Right renal pelvis (tissue), 4 donors: ENCODE measurements around the gene FGFBP1. TPM values are rescaled to one million over a fixed set of nuclear protein-coding genes. Genes with fewer than 3 reads are reported as not detected.

Experiments
- DNase-seq, 4 donors: peaks; one replicate each; pipeline ENCODE4 v3.0.0-alpha.2; 2013; ENCODE audit warnings: low read depth in 4 of 4, low spot score in 3 of 4, missing footprints in 1 of 4
- polyA plus RNA-seq, 4 donors: library from polyadenylated mRNA; unstranded; fragments of 120-200 nt; gene quantifications; one replicate each; pipeline ENCODE4 v1.2.1, GENCODE V29; 2013; ENCODE audit not compliant: insufficient read length in 4 of 4

The FGFBP1 gene
- polyA plus RNA-seq, 4 donors = 0.12 to 0.33 (median 0.20) TPM

DNA sequence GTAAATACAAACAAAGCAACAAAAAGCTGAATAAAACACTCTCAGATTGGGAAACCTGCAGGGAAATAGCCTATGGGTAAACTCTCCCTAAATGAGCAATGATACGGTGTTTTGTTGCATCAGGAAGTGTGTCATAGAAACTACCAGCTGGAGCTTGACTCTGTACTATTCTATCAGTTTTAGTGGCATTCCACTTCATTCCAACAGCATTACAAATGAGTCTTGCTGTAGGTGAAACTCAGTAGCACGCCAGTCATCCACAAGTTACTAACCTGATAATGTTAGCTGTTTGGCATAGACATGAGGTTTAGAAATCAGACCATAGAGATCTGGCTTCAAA, 24.9 kb downstream of the FGFBP1 start:
- no peak for DNase-seq

DNA sequence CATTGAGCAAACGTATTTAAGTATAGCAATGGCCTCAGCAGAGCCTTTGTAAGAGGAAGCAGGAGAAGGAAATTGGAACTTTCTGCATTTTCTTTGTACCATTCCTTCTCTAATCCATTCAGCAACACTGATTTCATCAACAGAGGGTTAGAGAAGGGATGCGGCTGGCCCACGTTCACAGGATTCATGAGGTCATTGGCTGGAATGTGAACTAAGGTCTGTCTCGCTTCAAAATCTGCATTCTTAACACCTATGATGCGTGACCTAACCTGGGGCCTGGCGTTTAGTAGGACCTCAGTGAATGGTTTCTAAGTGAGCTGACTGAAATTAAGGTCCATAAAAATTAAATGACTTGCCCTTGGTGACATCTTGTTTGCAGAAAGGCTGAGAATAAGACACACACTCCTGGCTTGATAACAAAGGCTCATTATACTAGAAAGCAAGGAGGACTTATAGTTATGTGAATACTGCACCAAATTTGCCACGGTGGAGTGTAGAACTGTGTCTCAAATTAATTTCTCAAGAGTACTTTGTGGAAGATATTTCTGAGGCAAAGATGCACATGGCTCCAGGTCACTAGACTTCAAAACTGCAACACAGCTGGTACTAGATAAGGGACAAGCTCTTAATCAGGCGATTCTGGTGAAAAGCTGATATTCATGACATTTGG, 25.4 kb downstream of the FGFBP1 start:
- no peak for DNase-seq

DNA sequence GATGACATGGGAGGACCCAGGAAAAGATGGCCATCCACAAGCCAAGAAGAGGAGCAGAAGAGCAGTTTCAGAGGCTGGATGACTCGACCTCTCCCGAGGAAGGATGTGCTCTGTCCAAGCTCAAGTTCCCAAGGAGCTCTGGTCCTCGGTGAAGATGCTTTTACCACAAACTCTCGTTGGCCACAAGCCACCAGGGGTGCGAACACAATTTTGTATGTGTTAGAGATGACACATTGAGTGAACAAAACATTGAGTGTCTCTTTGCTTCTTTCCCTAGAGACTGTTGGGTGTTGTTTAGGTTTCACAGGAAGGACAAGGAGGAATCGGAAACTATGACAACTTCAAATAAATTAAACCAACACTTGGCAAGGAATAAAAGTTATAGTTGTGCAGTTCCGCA, 26.3 kb downstream of the FGFBP1 start:
- DNase-seq = no peak

DNA sequence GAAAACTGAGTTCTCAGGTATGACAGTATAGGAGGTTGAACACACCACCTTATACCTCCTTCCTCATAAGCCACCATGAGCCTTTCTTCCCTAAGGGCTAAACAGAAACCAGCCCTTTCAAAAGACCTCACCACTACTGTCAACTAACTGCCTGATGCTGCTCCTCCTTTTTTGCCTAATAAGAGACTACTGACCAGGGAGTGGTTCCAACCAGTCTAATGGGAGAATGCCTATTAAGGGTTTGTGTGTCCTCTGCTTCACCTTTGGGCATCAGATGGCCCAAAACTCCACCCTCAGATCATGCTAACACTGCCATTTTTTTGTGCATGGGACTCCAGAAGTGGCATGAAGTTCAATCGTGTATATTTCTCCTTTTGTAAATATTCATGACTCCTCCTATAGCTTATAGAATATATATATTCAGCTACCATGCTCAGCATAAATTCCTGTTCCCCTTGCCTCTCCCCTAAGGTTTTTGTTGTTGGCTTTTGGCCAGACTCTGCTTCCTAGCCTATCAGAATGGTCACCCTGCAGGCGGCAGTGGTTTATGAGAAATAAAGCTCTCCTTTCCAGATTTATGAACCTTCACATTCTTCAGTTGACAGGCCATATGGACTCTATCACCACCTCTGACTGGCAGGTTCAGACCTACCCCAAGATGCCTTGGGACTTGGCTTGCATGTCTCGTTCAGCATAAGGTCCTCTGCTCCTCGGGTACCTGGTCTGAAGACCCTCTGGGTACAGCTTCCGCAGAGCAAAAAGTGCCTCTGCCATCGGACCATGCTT, 28.2 kb downstream of the FGFBP1 start:
- no peak for DNase-seq

DNA sequence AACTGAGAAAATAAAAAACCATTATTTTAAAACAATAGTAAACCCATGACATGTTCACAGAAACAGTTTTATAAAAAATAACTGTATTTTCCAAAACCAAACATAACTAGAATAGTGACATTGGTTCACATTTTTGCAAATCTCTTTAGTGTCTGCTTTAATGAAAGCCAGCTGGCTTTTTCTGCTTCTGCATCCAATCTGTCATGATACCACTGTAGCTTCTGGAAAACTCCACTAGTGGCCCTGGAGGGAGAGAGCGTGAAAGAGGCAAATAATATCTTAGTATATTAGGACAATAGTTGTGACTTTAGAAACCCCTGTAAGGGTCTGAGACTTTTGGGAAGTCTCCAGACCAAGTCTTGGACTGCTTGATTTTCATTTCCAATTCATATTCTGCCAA, 31.1 kb downstream of the FGFBP1 start:
- no peak for DNase-seq

DNA sequence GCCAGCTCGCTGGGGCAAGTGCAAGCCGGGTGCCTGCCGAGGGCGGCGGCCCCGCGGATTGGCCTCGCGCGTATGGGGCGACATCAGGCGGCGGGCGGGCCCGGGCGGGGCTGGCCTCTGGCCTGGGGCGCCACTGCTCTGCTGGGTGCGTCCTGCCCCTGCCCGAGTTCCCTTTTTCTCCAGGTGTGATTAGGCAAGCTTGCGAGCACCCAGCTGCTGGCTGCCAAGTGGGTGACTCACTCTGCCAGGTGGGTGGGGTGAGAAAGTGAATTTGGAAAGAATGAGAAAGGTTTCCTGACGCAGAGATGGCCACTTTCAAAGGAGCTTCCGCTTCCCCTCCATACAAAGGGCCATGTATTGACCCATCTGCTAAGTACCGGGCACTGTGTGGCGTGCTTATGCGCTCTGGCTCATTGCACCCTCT, 32.5 kb downstream of the FGFBP1 start:
- DNase-seq = no peak

DNA sequence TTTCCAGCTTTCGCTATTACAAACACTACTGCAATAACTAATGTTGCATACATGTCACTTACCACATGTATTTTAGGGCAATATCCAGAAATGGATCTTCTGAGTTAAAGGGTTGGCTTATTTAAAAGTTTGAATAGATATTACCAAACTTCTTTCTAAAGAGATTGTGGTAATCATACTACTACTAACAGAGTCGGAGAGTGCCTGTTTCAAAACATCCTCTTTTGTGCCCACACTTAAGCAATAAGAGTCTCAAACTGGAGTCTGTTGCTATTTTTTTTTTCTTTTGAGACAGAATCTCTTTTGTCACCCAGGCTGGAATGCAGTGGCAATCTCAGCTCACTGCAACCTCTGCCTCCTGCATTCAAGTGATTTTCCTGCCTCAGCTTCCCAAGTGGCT, 35.8 kb downstream of the FGFBP1 start:
- no peak for DNase-seq

DNA sequence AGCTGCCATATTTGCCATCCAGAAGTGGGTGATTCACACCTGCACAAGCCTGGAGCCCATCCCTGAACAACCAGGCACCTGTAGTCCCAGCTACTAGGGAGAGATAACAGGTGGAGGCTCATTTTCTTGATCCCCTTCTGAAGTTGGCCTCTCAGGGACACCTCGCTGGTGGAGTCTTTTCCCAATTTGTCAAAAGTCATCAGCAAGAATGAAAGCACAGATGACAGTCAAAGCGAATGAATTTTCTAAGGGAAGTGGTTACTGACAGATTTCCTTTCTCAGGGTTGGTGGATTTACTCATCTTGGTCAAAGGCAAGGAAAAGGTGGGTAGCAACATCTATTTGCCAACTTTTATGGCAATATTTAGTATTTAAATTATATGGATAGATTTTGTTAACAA, 36.5 kb downstream of the FGFBP1 start:
- DNase-seq = no peak

DNA sequence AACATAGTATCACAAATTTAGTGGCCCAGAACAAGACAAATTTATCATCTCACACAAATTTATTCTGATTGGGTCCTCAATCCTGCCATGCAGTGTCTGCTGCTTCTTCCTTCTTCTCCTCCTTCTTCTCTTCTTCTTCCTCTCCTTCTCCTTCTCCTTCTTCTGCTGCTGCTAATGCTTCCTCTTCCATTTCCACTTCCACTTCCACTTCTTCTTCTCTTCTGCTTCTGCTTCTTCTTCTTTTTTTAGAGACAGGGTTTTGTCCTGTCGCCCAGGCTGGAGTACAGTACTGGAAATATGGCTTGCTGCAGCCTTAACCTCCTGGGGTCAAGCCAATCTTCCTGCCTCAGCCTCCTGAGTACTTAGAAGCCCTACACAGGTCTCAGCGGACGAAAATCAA, 37.5 kb downstream of the FGFBP1 start:
- DNase-seq = no peak

DNA sequence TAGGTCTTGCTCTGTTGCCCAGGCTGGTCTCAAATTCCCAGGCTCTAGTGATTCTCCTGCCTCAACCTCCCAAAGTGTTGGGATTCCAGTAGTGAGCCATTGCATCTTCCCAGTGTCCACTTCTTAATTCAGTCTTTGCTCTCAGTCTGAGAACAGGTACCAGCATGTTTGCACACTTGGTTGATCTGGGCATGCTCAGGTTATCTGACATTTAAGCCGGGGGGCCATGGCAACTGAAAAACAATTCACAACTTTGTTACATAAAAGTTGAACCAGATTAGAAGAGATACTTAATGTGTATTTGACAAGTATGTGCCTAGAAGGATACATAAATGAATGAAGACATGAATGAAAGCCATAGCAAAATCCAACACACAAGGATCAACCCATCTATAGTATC, 39.0 kb downstream of the FGFBP1 start:
- no peak for DNase-seq

DNA sequence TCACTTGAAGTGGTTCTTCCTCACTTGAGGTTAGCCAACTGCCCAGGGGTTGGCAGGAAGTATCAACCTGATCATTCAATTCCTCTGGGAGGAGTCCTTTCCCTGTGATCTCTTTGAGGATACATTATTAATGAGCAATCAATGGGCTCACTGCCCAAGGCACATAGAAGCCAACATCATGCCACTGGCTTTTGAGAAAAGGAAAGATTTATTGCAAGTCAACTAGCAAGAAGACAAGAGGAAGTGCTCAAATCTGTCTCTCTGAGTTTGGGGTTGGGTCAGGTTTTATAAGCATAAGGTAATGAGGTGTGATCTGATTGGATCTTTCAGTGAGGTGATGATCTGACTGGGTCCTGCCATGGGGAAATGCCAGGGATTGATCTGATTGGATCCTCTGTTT, 39.6 kb downstream of the FGFBP1 start:
- DNase-seq = no peak

DNA sequence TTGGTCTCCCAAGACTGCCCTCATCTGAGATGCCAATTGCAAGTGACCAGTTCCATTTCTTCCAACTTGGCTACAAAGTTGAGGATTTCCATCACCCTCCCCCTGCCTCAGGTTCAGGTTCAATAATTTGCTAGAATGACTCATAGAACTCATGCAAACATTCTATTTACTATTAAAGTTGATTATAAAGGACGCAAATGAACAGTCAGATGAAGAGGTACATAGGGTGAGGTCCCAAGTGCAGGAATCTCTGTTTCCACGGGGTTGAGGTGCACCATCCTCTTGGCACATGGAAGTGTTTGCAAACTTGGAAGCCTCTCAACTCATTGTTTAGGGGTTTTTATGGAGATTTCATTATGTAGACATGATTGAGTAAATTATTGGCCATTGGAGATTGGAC, 41.0 kb downstream of the FGFBP1 start:
- DNase-seq = no peak

DNA sequence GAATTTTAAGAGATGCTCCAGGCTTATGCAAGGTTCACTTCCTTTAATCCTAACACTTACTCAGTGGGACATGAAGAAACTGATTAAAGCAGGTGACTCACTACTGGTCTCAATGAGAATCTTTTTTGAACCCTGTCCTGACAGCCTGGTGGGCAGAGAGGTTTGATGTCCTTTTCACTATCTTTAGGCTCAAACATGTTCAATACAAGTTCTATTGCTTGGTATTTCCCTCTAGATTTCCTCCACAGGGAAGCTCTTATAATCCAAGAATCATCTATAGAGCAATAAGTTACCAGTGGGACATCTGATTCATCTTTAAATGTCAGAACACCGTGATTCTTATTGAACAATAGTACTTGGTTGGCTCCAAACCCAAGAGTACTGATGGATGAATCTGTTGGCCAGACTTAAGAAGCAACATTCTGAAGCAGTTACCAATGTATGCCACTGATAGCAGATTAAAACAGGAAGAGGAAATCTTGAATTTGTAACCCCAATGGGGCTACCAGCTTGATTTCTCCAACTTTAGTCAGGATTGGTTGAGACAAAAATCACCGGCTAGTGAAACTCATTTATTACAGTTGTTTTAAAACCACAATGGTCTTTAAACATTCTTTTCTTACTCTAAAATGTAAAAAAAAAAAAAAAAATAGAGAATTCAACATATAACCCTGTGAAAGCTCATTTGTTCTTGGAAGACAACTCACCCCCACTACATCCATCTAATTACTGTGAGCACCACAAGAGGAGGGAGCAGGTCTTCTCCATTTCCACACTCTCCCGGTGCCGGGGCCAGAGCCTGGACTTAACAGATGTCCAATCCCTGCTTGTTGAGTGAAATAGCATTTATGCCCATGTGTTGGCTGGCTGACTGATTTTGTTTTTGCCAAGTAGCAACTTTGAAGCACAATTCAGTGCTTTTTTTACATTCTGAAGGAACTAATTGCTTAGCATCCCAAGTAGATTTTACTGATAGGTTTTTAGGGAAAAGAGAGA, 43.3 kb downstream of the FGFBP1 start:
- DNase-seq = no peak

DNA sequence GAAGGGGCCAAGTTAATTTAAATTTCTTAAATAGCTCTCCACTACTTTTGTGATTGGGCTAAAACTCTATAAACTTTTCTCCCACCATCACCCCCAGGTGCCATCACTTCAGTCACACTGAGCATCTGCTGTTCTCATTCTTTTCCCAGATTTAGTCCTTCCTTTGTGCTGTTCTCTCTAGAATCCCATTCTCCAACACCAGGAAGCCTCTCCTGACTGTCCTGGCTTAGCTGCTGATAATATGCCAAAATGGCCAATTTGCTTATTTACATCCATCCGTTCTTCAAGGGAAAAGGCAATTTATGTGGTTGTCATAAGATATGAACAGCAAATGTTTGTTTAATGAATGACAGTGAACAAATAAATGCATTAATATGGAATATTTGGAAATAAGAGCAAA, 44.1 kb downstream of the FGFBP1 start:
- DNase-seq = no peak

DNA sequence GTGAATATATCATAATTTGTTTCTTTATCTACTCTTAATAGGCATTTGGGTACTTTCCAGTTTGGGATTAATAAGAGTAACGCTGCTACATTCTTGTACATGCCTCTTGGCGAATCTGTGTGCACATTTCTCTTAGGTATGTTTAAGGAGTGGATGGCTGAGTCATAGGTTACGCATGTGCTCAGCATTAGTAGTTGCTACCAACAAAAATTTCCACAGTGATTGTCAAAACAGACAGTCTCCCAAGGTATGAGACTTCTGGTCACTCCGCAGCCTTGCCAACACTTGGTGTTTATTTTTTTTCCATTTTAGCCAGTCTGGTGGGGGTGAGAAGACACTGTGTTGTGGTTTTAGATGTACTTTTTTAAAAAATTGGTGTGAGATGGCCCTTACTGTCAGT, 44.6 kb downstream of the FGFBP1 start:
- DNase-seq = no peak

DNA sequence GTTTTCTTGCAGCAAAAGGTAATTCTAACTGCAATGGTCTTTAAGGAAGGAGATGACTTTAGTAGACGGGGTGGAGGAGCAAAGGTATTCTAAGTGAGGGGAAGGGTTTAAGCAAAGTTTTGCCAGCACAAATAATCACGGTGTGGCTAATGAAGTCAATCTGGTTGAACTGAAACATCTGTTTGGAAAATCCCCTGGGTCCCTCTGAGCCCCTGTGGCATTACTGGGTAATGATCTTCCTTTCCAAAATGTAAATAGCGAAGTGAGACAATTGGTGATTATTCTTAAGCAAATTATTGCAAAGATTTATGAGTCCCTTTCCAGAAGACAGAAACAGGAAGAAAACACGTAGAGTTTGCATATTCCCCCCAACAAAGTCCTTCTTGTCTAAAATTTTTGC, 47.2 kb downstream of the FGFBP1 start:
- DNase-seq = no peak

DNA sequence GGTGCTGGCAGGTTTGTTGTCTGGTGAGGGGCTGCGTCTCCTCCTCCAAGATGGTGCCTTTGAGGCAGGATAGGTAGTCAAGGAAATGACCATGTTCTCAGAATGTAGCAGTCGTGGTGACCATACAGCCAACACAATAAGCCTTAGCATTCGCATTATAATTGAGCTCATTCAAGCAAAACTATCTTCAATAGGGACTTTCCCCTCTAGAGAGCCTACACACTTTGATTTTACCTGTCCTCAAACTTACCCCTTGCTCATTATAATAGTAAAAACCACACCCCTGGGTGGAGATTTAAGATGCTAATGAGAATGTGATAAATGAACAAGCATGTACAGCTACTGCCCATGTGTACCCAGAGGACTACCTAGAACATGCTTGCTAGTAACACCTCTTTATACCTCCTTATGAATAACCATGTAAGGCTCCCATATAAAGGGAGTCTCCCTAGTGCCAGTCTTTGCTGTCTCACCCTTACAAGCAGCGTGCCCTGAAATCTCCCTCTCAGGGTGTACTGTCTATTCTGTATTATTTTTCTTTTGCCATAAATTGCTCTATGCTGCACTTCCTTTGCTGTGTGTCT, 48.2 kb downstream of the FGFBP1 start:
- no peak for DNase-seq

DNA sequence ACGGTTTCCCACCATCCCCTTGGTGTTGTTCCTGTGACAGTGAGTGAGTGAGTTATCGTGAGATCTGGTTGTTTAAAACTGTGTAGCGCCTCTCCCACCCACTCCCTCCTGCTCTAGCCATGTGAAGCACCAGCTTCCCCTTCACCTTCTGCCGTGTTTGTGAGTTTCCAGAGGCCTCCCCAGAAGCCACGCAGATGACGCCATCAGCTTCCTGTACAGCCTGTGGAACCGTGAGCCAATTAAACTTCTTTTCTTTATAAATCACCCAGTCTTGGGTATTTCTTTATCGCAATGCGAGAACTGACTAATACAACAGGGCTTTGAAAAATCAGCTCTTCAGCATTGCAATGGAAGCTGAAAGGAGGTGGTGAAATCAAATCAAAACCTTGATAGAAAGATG, 50.0 kb downstream of the FGFBP1 start:
- DNase-seq = no peak
